ENCODE measurements around the gene PNPLA7. TPM values are rescaled to one million over a fixed set of nuclear protein-coding genes. Genes with fewer than 3 reads are reported as not detected.
A peak's percentile ranks its signal among the peaks of the same experiment; 100 is the strongest.

The PNPLA7 gene
- total and polyA plus RNA-seq, 2 of the 8 experiments (the other 6 are each of a cell fraction or from before 2014, with no cell fraction given) = 0.35 to 0.47 TPM

- Histone ChIP-seq H3K4me3 (ENCODE audit: extremely low read depth in 1 of 4, insufficient read depth in 2 of 4, low read depth in 3 of 4, low read length in 4 of 4) (no peak overlapping the region), H3K56ac (replicated peaks; ENCODE audit: insufficient read length, low read depth, low read length) (no peak overlapping the region), H3K23me2 (ENCODE audit: low read depth, low read length) (peaks cover 3% of the 10 kb centered on the region; the same call in 1 of the 2 replicates), H3K27me3 (replicated peaks in 1 of 4; ENCODE audit: control insufficient read depth in 3 of 4, extremely low read depth in 1 of 4, insufficient read depth in 3 of 4, low read length in 3 of 4) (no peaks in the 10 kb centered on the region), H2BK20ac (ENCODE audit: low read length) (no peak overlapping the region), H2BK120ac (replicated peaks; ENCODE audit: low read depth, low read length) (no peak overlapping the region), H4K20me1 (replicated peaks in 1 of 2; ENCODE audit: control insufficient read depth in 1 of 2, insufficient read depth in 2 of 2, low read length in 2 of 2) (peaks cover 16 to 43% of the 10 kb centered on the region in 2 experiments), H3K9ac (replicated peaks in 1 of 4; ENCODE audit: extremely low read depth in 1 of 4, low read depth in 3 of 4, low read length in 3 of 4) (no peak overlapping the region), H3K4me2 (ENCODE audit: insufficient read depth in 1 of 2, low read depth in 2 of 2, low read length in 2 of 2) (peak overlapping the region in 1 of 2 experiments; percentile 23; a peak in 1 of 4 replicates), H3K9me3 (ENCODE audit: insufficient read depth in 2 of 2, low read depth in 1 of 2, low read length in 1 of 2) (no peaks in the 10 kb centered on the region), H3K79me2 (ENCODE audit: control insufficient read depth in 1 of 2, insufficient read depth in 2 of 2, low read length in 2 of 2) (peaks cover 12 to 27% of the 10 kb centered on the region in 2 experiments), H2AK5ac (ENCODE audit: low read depth, low read length) (no peak overlapping the region), H3K27ac (ENCODE audit: low read depth, low read length) (no peak overlapping the region), H2AFZ (ENCODE audit: low read length) (no peak overlapping the region), H2BK12ac (ENCODE audit: low read depth, low read length) (0 out of 2 replicates have a peak overlapping the region, but pooled peaks have one; percentile 39), H3K4me1 (replicated peaks in 1 of 4; ENCODE audit: control insufficient read depth in 3 of 4, insufficient read depth in 4 of 4, low read length in 3 of 4) (peaks cover 0 to 23% (median 7%) of the 10 kb centered on the region in 4 experiments; a peak in 6 of 7 replicates), H3K79me1 (ENCODE audit: low read depth, low read length) (peaks cover 28% of the 10 kb centered on the region), H2BK15ac (ENCODE audit: low read length) (no peak overlapping the region), H3K23ac (ENCODE audit: insufficient read length) (no peak overlapping the region), H3K4ac (replicated peaks; ENCODE audit: insufficient read length, low read depth, low read length) (no peak overlapping the region), H4K91ac (replicated peaks; ENCODE audit: insufficient read length, low read length) (no peak overlapping the region), H3K18ac (ENCODE audit: extremely low read depth, low read length) (peak overlapping the region; percentile 32; the same call in 1 of the 2 replicates), H2BK5ac (ENCODE audit: low read depth, low read length) (no peak overlapping the region), H4K8ac (ENCODE audit: extremely low read depth, insufficient read depth, low read length) (peak overlapping the region; percentile 35; the same call in 1 of the 2 replicates), H3K36me3 (ENCODE audit: control insufficient read depth in 2 of 4, insufficient read depth in 4 of 4, low read length in 3 of 4) (peaks cover 14 to 49% (median 30%) of the 10 kb centered on the region in 4 experiments), H4K5ac (ENCODE audit: insufficient read length, low read depth, low read length) (no peak overlapping the region), H3K14ac (ENCODE audit: insufficient read length) (no peak overlapping the region)
- TF ChIP-seq SRF (IDR thresholded peaks at IDR 0.05; ENCODE audit: low read depth, low read length) (no peak), ASH2L (IDR thresholded peaks at IDR 0.05; ENCODE audit: low read length) (no peak), FOSL1 (IDR thresholded peaks at IDR 0.05; ENCODE audit: insufficient read depth, low read depth, low read length) (no peak), TEAD4 (IDR thresholded peaks at IDR 0.05; ENCODE audit: low read depth, low read length) (no peak), EP300 (IDR thresholded peaks at IDR 0.05; ENCODE audit: borderline replicate concordance in 1 of 2, low read depth in 2 of 2, low read length in 2 of 2) (no peak)
- no peak for FAIRE-seq
- 86% methylated on average over 22 of the region's 23 CpGs; no CpG with 5 or more reads in 1 of the 2 experiments for WGBS, 2 experiments (ENCODE audit: extremely low coverage in 1 of 2, insufficient coverage in 1 of 2, insufficient read length in 1 of 2, insufficient replicate concordance in 2 of 2, low coverage in 1 of 2, low lambda C conversion rate in 2 of 2, missing lambda C conversion rate in 1 of 2)
- ChIA-PET CTCF (ENCODE audit: partially characterized antibody) (interaction anchor here (1.0 to 5.9 kb wide), 13 partner anchors 8 to 170 kb away, joined by 3 to 46 read pairs (median 6); partner anchors contain the start of genes EHMT1, MRPL41 and ZMYND19), POLR2A (ENCODE audit: partially characterized antibody) (interaction anchor here (0.7 to 4.6 kb wide), 10 partner anchors 10 to 157 kb away, joined by 3 to 45 read pairs (median 4); partner anchors contain the start of genes ARRDC1, EHMT1, EXD3 and NOXA1)
- DNase-seq (ENCODE audit: low read depth in 1 of 2, low spot score in 2 of 2) = no peak
Measured at GRCh38 chr9:137580209-137580953, 30.2 kb upstream of the PNPLA7 start.

Data from H1 (cell line).